ENCODE measurements around the gene KIF21B. TPM values are rescaled to one million over a fixed set of nuclear protein-coding genes. Genes with fewer than 3 reads are reported as not detected.

The KIF21B gene
- total RNA-seq, 1 donor from 2014 or later = 10.2 TPM

DNA sequence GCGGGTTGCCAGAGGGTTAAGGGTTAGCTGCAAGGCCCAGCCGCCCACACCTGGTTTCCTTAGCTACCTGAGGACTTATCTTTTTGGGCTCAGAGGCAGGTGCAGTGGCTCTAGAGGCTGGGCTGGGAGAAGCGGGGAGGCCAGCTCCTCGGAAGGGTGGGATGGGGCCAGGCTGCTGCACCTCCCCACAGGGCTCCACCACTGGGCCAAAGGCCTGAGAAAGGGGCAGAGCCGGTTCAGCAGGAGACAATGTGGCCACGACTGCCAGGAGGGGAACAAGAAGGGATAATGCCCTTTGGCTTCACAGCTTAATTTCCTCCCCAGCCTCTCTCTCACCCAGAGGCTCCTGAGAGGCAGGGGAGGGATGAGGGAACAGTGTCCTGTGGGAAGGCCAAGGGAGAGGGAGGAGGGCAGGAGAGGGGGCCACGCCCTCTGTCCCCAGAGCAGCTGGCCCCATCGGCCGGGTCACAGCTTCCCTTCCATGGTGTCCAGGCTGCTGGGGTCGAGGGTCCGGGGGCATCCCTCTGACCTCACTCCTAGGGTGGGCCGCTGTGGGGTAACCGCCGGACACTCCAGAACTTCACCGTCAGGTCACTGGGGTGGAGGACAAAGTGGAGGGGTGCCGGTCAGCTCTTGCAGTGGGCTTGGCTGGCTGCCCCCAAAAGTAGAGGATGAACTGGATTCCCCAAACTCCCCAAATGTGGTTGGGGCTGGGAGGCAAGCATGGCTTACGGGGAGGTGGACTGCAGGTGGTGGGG is 50.4 kb downstream of the KIF21B start:
- intact Hi-C loops (cut with DNase I) = loop anchor here (1.0 to 2.0 kb wide), 2 partner anchors 70 to 141 kb away; no protein-coding TSS in a partner anchor
- Histone ChIP-seq H3K4me1 (no peaks in the 10 kb centered on the region), H3K36me3 (no peaks in the 10 kb centered on the region), H3K4me3 (no peak overlapping the region), H3K27ac (no peak overlapping the region), H3K9me3 (no peaks in the 10 kb centered on the region), H3K27me3 (no peaks in the 10 kb centered on the region)
- no peak for TF ChIP-seq CTCF (IDR thresholded peaks at IDR 0.05)
- no peak for DNase-seq (ENCODE audit: low spot score in 2 of 2)

GRCh38 chr1:200971955-200972711 is 51.4 kb downstream of the KIF21B start:
- H3K9me3 ChIP-seq = no peaks in the 10 kb centered on the region
- H3K4me3 ChIP-seq = no peak overlapping the region
- DNase-seq (ENCODE audit: low spot score in 2 of 2) = peak in 1 of 2 donors; percentile 79
- H3K4me1 ChIP-seq = no peaks in the 10 kb centered on the region
- no peak overlapping the region for H3K27ac ChIP-seq
- no peaks in the 10 kb centered on the region for H3K36me3 ChIP-seq
- H3K27me3 ChIP-seq = no peaks in the 10 kb centered on the region
- intact Hi-C loops (cut with DNase I) = loop anchor here (1.0 to 2.0 kb wide), 3 partner anchors 71 to 251 kb away; no protein-coding TSS in a partner anchor
- TF ChIP-seq CTCF (IDR thresholded peaks at IDR 0.05) = peak; percentile 62 to 95 (median 93)

- intact Hi-C loops (cut with DNase I) = loop anchor here (2.0 kb wide), 1 partner anchor 251 kb away; no protein-coding TSS in a partner anchor
- no peak for DNase-seq (ENCODE audit: low spot score in 2 of 2)
- Histone ChIP-seq H3K9me3 (no peaks in the 10 kb centered on the region), H3K4me3 (no peak overlapping the region), H3K27me3 (no peaks in the 10 kb centered on the region), H3K4me1 (no peaks in the 10 kb centered on the region), H3K36me3 (no peaks in the 10 kb centered on the region), H3K27ac (no peak overlapping the region)
- no peak for TF ChIP-seq CTCF (IDR thresholded peaks at IDR 0.05)
Observed at GRCh38 chr1:200971428-200971903, 52.0 kb downstream of the KIF21B start.

DNA sequence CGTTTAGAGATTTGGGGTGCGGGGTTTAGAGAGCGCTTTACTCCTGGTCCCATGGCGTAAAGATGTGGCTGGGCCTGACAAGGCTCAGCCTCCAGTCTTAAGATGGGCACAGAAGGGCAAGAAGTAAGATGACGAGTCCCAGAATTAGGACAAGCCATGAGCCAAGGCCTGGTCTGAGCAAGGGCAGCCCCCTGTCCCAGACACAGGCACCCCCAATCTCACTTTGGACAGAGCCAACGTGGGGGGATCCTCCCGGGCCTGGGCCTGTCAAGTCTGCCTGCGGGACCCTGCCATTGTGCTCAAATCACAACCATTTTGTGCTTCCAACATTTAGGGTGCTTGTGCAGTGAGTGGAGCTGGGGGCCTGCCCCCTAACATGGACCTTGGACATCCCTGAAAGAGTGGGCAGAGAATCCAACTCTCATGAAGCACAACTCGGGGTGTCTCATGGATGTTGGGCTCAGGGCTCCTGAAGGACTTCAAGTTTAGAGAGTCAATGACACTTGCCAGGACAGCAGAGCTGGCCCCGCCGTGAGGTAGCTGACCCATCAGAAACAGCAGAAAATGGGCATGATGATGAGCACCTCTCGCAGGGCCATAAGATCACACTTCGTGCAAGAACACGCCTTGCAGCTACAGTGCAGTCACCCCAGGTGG is 52.6 kb downstream of the KIF21B start:
- no peak for TF ChIP-seq CTCF (IDR thresholded peaks at IDR 0.05)
- Histone ChIP-seq H3K4me3 (no peak overlapping the region), H3K4me1 (no peaks in the 10 kb centered on the region), H3K36me3 (no peaks in the 10 kb centered on the region), H3K27ac (no peak overlapping the region), H3K9me3 (no peaks in the 10 kb centered on the region), H3K27me3 (no peaks in the 10 kb centered on the region)
- no peak for DNase-seq (ENCODE audit: low spot score in 2 of 2)
- intact Hi-C loops (cut with DNase I) = loop anchor here (2.0 kb wide), 1 partner anchor 252 kb away; no protein-coding TSS in a partner anchor

GRCh38 chr1:200969726-200970561 is 53.6 kb downstream of the KIF21B start:
- H3K4me3 ChIP-seq = no peak overlapping the region
- H3K9me3 ChIP-seq = no peaks in the 10 kb centered on the region
- no peaks in the 10 kb centered on the region for H3K36me3 ChIP-seq
- DNase-seq (ENCODE audit: low spot score in 2 of 2) = no peak
- H3K4me1 ChIP-seq = no peaks in the 10 kb centered on the region
- no peaks in the 10 kb centered on the region for H3K27me3 ChIP-seq
- intact Hi-C loops (cut with DNase I) = loop anchor here (2.0 kb wide), 1 partner anchor 253 kb away; no protein-coding TSS in a partner anchor
- no peak for TF ChIP-seq CTCF (IDR thresholded peaks at IDR 0.05)
- H3K27ac ChIP-seq = no peak overlapping the region
